ENCODE data around the gene ACSL5.
"Not testable (repeated sequence)": the region's sequence is repeated elsewhere in the genome, so short reads cannot be mapped to it uniquely, and the experiment has no call there.

The ACSL5 gene

GRCh38 chr10:112363696-112364688, 9.9 kb upstream of the ACSL5 start:
- Mint-ChIP-seq H3K27me3 (peaks cover 4% of the 10 kb centered on the region), H3K27ac (no peak overlapping the region)

GRCh38 chr10:112365014-112365432, 8.9 kb upstream of the ACSL5 start:
- Mint-ChIP-seq H3K4me1 (ENCODE audit: low read depth) (peaks cover 4% of the 10 kb centered on the region), H3K4me3 (no peak overlapping the region), H3K27ac (no peak overlapping the region), H3K36me3 (ENCODE audit: low read depth) (no peaks in the 10 kb centered on the region), H3K27me3 (peaks cover 4% of the 10 kb centered on the region), H3K9me3 (no peaks in the 10 kb centered on the region)

More at GRCh38 chr10:112363696-112364688, 9.9 kb upstream of the ACSL5 start:
- Mint-ChIP-seq H3K4me3 (no peak overlapping the region), H3K36me3 (ENCODE audit: low read depth) (no peaks in the 10 kb centered on the region), H3K9me3 (no peaks in the 10 kb centered on the region), H3K4me1 (ENCODE audit: low read depth) (no peaks in the 10 kb centered on the region)

- H3K4me3 Mint-ChIP-seq: no peak overlapping the region
- H3K4me1 Mint-ChIP-seq (ENCODE audit: low read depth): peaks cover 4% of the 10 kb centered on the region
- no peaks in the 10 kb centered on the region for H3K9me3 Mint-ChIP-seq
- H3K36me3 Mint-ChIP-seq (ENCODE audit: low read depth): no peaks in the 10 kb centered on the region
- H3K27ac Mint-ChIP-seq: no peak overlapping the region
- H3K27me3 Mint-ChIP-seq: peaks cover 4% of the 10 kb centered on the region
Measured at GRCh38 chr10:112365451-112365850, 8.5 kb upstream of the ACSL5 start.

GRCh38 chr10:112366992-112367391, 6.9 kb upstream of the ACSL5 start:
- Mint-ChIP-seq H3K4me3 (no peak overlapping the region), H3K27me3 (no peaks in the 10 kb centered on the region), H3K9me3 (peaks cover 3% of the 10 kb centered on the region), H3K27ac (no peak overlapping the region), H3K4me1 (ENCODE audit: low read depth) (peaks cover 5% of the 10 kb centered on the region), H3K36me3 (ENCODE audit: low read depth) (no peaks in the 10 kb centered on the region)

GRCh38 chr10:112367516-112367915, 6.4 kb upstream of the ACSL5 start:
- Mint-ChIP-seq H3K36me3 (ENCODE audit: low read depth) (no peaks in the 10 kb centered on the region), H3K27me3 (no peaks in the 10 kb centered on the region), H3K4me1 (ENCODE audit: low read depth) (peaks cover 10% of the 10 kb centered on the region), H3K4me3 (no peak overlapping the region), H3K9me3 (peaks cover 3% of the 10 kb centered on the region), H3K27ac (no peak overlapping the region)

GRCh38 chr10:112369495-112370423, 4.2 kb upstream of the ACSL5 start:
- no peak overlapping the region for H3K4me3 Mint-ChIP-seq
- no peaks in the 10 kb centered on the region for H3K27me3 Mint-ChIP-seq
- peaks cover 28% of the 10 kb centered on the region for H3K4me1 Mint-ChIP-seq (ENCODE audit: low read depth)
- H3K36me3 Mint-ChIP-seq (ENCODE audit: low read depth): no peaks in the 10 kb centered on the region
- H3K9me3 Mint-ChIP-seq: peaks cover 3% of the 10 kb centered on the region
- H3K27ac Mint-ChIP-seq: no peak overlapping the region

- H3K36me3 Mint-ChIP-seq (ENCODE audit: low read depth): no peaks in the 10 kb centered on the region
- H3K4me3 Mint-ChIP-seq: no peak overlapping the region
- peaks cover 3% of the 10 kb centered on the region for H3K9me3 Mint-ChIP-seq
- H3K27me3 Mint-ChIP-seq: no peaks in the 10 kb centered on the region
- no peak overlapping the region for H3K27ac Mint-ChIP-seq
- peaks cover 35% of the 10 kb centered on the region for H3K4me1 Mint-ChIP-seq (ENCODE audit: low read depth)
Measured at GRCh38 chr10:112370424-112370819, 3.5 kb upstream of the ACSL5 start.

GRCh38 chr10:112371326-112371725, 2.6 kb upstream of the ACSL5 start:
- H3K36me3 Mint-ChIP-seq (ENCODE audit: low read depth); H3K4me3 Mint-ChIP-seq; H3K27me3 Mint-ChIP-seq; H3K9me3 Mint-ChIP-seq; H3K27ac Mint-ChIP-seq: not testable (repeated sequence)
- peaks cover 42% of the 10 kb centered on the region for H3K4me1 Mint-ChIP-seq (ENCODE audit: low read depth)

- H3K36me3 Mint-ChIP-seq (ENCODE audit: low read depth); H3K4me3 Mint-ChIP-seq; H3K9me3 Mint-ChIP-seq; H3K27me3 Mint-ChIP-seq; H3K27ac Mint-ChIP-seq: not testable (repeated sequence)
- peaks cover 49% of the 10 kb centered on the region for H3K4me1 Mint-ChIP-seq (ENCODE audit: low read depth)
Measured at GRCh38 chr10:112372182-112372810, 1.6 kb upstream of the ACSL5 start.

- Mint-ChIP-seq H3K27ac (peak overlapping the region; percentile 100), H3K36me3 (ENCODE audit: low read depth) (peaks cover 10% of the 10 kb centered on the region), H3K4me3 (peak overlapping the region; percentile 99)
Measured at GRCh38 chr10:112374724-112375541, 1.0 kb downstream of the ACSL5 start.

GRCh38 chr10:112375721-112376395, 1.9 kb downstream of the ACSL5 start:
- peaks cover 79% of the 10 kb centered on the region for H3K4me1 Mint-ChIP-seq (ENCODE audit: low read depth)

More at GRCh38 chr10:112374724-112375541, 1.0 kb downstream of the ACSL5 start:
- H3K9me3 Mint-ChIP-seq: peaks cover 3% of the 10 kb centered on the region
- peaks cover 69% of the 10 kb centered on the region for H3K4me1 Mint-ChIP-seq (ENCODE audit: low read depth)
- H3K27me3 Mint-ChIP-seq: no peaks in the 10 kb centered on the region

GRCh38 chr10:112376396-112376790, 2.5 kb downstream of the ACSL5 start:
- Mint-ChIP-seq H3K36me3 (ENCODE audit: low read depth) (peaks cover 24% of the 10 kb centered on the region), H3K27me3 (no peaks in the 10 kb centered on the region), H3K9me3 (no peaks in the 10 kb centered on the region), H3K4me1 (ENCODE audit: low read depth) (peaks cover 82% of the 10 kb centered on the region), H3K27ac (peak overlapping the region; percentile 100), H3K4me3 (peak overlapping the region; percentile 99)

More at GRCh38 chr10:112375721-112376395, 1.9 kb downstream of the ACSL5 start:
- Mint-ChIP-seq H3K4me3 (peak overlapping the region; percentile 99), H3K27me3 (no peaks in the 10 kb centered on the region), H3K9me3 (peaks cover 3% of the 10 kb centered on the region), H3K27ac (peak overlapping the region; percentile 100), H3K36me3 (ENCODE audit: low read depth) (peaks cover 20% of the 10 kb centered on the region)

- Mint-ChIP-seq H3K4me1 (ENCODE audit: low read depth) (peaks cover 81% of the 10 kb centered on the region), H3K4me3 (peak overlapping the region; percentile 99), H3K36me3 (ENCODE audit: low read depth) (peaks cover 24% of the 10 kb centered on the region), H3K27ac (peak overlapping the region; percentile 68)
- not testable (repeated sequence) for H3K27me3 Mint-ChIP-seq, H3K9me3 Mint-ChIP-seq
Measured at GRCh38 chr10:112377116-112377515, 3.2 kb downstream of the ACSL5 start.

Data from stimulated activated naive CD8-positive, alpha-beta T cell treated with anti-CD3 and anti-CD28 coated beads, Interleukin-15, Interleukin-2, amounts not matched to agents 100 ng/mL and 50 ng/mL, for 24 hours (primary cell).